NCI-H2171 treated with DMSO at 0.1 percent for 48 hours (cell line): ENCODE measurements around the gene FNDC8.
"Not testable (repeated sequence)": the region's sequence is repeated elsewhere in the genome, so short reads cannot be mapped to it uniquely, and the experiment has no call there.

Source experiments
- DNase-seq: peaks from one replicate; lab custom pipeline; 2025; lab: John Stamatoyannopoulos, UW

The FNDC8 gene

GRCh38 chr17:35171834-35172233, 50.4 kb downstream of the FNDC8 start:
- no peak for DNase-seq

GRCh38 chr17:35172321-35172720, 50.9 kb downstream of the FNDC8 start:
- DNase-seq: not testable (repeated sequence)

- no peak for DNase-seq
These were observed 53.5 kb downstream of the FNDC8 start for GRCh38 chr17:35174835-35175334.

DNA sequence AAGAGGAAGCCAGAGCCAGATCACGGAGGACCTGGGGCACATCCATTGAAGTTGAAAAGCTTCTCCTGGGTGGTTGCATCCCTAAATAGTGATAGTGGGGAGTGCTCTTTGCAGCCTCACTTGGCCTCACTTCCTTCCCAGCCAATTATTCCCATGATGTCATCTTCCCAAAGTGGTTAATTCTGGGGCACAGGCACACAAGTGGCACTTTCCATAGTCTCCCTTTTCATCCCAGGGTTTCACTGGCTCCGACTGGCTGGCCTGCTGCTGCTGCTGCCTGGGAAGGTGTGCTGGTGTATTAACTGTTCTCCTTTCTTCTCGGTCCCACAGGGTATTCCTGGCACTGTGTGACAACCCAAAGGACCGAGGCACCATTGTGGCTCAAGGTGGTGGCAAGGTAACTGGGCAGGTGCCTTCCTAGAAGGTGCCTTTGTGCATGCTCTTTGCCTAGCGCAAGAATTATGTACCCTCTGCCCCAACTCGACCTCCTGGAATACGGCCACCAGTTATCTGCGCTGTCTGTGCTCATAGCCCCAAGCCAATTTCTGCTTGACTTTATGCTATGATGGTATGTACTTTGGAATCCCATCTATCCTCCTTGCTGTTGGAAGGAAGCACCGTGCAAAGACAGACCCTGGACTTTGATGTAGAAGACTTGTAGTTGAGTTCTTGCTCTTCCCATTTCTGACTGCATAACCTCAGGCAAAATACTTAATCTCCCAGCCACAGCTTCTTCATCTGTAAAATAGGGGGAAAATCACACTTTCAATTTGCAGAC, 54.4 kb downstream of the FNDC8 start:
- no peak for DNase-seq

GRCh38 chr17:35176897-35177296, 55.5 kb downstream of the FNDC8 start:
- DNase-seq: no peak

DNA sequence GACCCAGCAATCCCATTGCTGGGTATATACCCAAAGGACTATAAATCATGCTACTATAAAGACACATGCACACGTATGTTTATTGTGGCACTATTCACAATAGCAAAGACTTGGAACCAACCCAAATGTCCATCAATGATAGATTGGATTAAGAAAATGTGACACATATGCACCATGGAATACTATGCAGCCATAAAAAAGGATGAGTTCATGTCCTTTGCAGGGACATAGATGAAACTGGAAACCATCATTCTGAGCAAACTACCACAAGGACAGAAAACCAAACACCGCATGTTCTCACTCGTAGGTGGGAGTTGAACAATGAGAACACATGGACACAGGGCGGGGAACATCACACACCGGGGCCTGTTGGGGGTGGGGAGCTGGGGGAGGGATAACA, 58.0 kb downstream of the FNDC8 start:
- DNase-seq: not testable (repeated sequence)
